ENCODE data around the gene LRRC74B.

- TF ChIP-seq CTCF (IDR thresholded peaks at IDR 0.05 in 4 of 5, conservative IDR thresholded peaks at IDR 0.05 in 1 of 5) (no peak), POLR2A (IDR thresholded peaks at IDR 0.05) (no peak)
Observed at GRCh38 chr22:21018314-21018713, 27.4 kb upstream of the LRRC74B start.
